Measurements from ENCODE around the gene ZFP1. TPM values are rescaled to one million over a fixed set of nuclear protein-coding genes. Genes with fewer than 3 reads are reported as not detected.

ZFP1 gene
- total and polyA plus RNA-seq, 12 donors: 3.0 to 11.5 (median 6.9) TPM

DNA sequence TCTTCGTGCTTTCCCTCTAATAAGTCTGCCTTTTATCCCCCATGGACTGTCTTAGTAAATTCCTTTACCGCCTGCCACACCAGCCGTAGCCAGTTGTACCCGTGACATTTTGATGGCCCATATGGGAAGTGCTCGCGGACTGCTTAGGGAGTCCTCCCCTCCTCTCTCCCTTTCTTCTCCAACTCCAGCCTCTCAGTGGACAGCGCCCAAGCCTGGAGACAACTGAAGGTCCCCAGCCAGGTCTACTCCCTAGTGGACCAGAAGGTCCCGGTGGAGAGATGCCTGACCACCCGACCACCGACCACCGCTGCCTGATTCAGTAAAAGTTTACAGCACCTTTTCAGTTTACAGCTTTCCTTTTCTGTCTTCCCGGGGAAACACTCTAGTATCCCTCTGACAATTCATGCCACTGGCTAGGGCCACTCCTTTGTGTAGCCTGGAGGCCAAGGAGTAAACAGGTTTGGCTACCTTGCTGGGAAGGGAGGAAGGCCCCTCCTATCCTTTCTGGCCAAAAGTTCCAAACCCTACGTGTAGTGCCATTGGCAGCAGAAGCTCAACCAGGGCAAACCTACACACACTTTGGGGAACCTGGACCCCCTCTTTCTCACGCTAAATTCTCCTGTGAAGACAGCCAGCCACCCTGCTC, 40.6 kb downstream of the ZFP1 start:
- no peaks in the 10 kb centered on the region for H3K36me3 ChIP-seq
- H3K27ac ChIP-seq: no peak overlapping the region
- no peaks in the 10 kb centered on the region for H3K4me1 ChIP-seq
- DNase-seq (no peak), ATAC-seq (no peak)
- no peaks in the 10 kb centered on the region for H3K27me3 ChIP-seq
- peaks cover 0 to 5% (median 0%) of the 10 kb centered on the region in 11 donors for H3K9me3 ChIP-seq
- intact Hi-C loops (cut with DNase I): no loop called here
- 84 to 89% methylated on average over 14 of the region's 14 CpGs for WGBS, 2 donors
- TF ChIP-seq, protein P1, sequence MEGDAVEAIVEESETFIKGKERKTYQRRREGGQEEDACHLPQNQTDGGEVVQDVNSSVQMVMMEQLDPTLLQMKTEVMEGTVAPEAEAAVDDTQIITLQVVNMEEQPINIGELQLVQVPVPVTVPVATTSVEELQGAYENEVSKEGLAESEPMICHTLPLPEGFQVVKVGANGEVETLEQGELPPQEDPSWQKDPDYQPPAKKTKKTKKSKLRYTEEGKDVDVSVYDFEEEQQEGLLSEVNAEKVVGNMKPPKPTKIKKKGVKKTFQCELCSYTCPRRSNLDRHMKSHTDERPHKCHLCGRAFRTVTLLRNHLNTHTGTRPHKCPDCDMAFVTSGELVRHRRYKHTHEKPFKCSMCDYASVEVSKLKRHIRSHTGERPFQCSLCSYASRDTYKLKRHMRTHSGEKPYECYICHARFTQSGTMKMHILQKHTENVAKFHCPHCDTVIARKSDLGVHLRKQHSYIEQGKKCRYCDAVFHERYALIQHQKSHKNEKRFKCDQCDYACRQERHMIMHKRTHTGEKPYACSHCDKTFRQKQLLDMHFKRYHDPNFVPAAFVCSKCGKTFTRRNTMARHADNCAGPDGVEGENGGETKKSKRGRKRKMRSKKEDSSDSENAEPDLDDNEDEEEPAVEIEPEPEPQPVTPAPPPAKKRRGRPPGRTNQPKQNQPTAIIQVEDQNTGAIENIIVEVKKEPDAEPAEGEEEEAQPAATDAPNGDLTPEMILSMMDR (IDR thresholded peaks at IDR 0.05): no peak
- no peak overlapping the region for H3K4me3 ChIP-seq

GRCh38 chr16:75189638-75190245, 41.4 kb downstream of the ZFP1 start:
- ATAC-seq: no peak
- no peaks in the 10 kb centered on the region for H3K27me3 ChIP-seq
- intact Hi-C loops (cut with DNase I): loop anchor here in 8 of 10 donors (10.0 kb wide), 4 partner anchors 195 to 575 kb away; partner anchors contain the start of gene TMEM170A (in 1 of the 8)
- 81 to 84% methylated on average over 8 of the region's 8 CpGs for WGBS, 2 donors
- no peak overlapping the region for H3K27ac ChIP-seq
- no peak for DNase-seq
- no peaks in the 10 kb centered on the region for H3K4me1 ChIP-seq
- no peak overlapping the region for H3K4me3 ChIP-seq
- no peaks in the 10 kb centered on the region for H3K36me3 ChIP-seq
- TF ChIP-seq, protein P1 (IDR thresholded peaks at IDR 0.05): no peak
- H3K9me3 ChIP-seq: peaks cover 0 to 5% (median 0%) of the 10 kb centered on the region in 11 donors

DNA sequence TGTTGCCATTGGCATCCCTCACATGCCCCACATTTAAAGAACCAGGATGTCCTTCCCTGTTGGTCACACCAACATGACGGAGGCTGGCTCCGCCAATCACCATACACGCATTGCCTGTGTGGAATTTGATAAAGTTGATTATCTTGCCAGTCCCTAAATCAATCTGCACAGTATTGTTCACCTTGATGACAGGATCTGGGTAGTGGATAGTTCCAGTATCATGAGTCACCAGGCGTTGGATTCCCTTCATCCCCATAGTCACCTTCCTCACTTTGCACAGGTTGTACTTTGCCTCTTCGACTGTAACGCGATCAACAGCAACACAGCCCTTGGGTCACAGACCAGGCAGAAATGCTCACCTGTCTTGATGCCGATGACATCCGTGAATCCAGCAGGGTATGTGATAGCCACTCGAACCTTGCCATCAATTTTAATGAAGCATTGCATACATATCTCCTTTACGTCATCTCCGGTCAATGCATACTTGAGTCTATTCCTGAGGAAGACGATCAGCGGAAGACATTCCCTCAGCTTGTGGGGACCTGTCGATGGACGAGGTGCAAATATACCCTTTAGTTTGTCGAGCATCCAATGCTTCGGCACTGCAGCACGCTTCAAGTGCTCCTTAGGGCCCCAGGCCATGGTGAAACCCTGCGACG, 44.4 kb downstream of the ZFP1 start:
- DNase-seq (no peak), ATAC-seq (no peak)
- 89 to 93% methylated on average over 21 of the region's 21 CpGs for WGBS, 2 donors
- TF ChIP-seq, protein P1 (IDR thresholded peaks at IDR 0.05): no peak
- Histone ChIP-seq H3K9me3 (peaks cover 0 to 3% (median 0%) of the 10 kb centered on the region in 11 donors), H3K4me1 (no peaks in the 10 kb centered on the region), H3K27ac (no peak overlapping the region), H3K27me3 (peaks cover 0 to 18% (median 6%) of the 10 kb centered on the region in 7 donors), H3K4me3 (no peak overlapping the region), H3K36me3 (no peaks in the 10 kb centered on the region)
- intact Hi-C loops (cut with DNase I): loop anchor here in 8 of 10 donors (10.0 kb wide), 4 partner anchors 192 to 572 kb away; partner anchors contain the start of gene TMEM170A (in 1 of the 8)

DNA sequence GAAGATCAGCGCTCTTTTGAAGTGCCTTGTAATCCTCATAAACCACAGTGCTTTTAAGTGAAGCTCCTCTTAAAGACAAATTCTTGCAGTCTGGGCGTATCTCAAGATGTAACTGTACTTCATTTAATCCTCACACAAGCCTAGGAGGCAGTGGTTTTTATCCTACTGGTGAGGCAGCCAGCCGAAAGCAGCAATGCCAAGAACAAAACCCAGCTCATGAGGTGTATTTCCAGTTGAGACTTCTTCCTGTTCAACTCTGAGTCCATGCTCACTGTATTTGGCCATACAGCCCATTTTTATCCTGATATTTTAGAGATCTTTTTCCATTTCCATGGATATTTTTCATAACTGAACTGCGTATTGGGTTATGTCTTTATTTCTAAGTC, 44.9 kb downstream of the ZFP1 start:
- Histone ChIP-seq H3K36me3 (no peaks in the 10 kb centered on the region), H3K4me1 (peaks cover 0 to 5% (median 3%) of the 10 kb centered on the region in 9 donors), H3K4me3 (no peak overlapping the region), H3K27me3 (peaks cover 0 to 19% (median 11%) of the 10 kb centered on the region in 7 donors), H3K9me3 (no peaks in the 10 kb centered on the region), H3K27ac (no peak overlapping the region)
- 92 to 94% methylated on average over 4 of the region's 4 CpGs for WGBS, 2 donors
- TF ChIP-seq, protein P1 (IDR thresholded peaks at IDR 0.05): no peak
- no peak for ATAC-seq
- DNase-seq: no peak
- intact Hi-C loops (cut with DNase I): loop anchor here in 8 of 10 donors (10.0 kb wide), 4 partner anchors 192 to 572 kb away; partner anchors contain the start of gene TMEM170A (in 1 of the 8)

Data from heart right ventricle (tissue), 16 donors.